ENCODE measurements around the gene MYBPC1. TPM values are rescaled to one million over a fixed set of nuclear protein-coding genes. Genes with fewer than 3 reads are reported as not detected.

MYBPC1 gene
- total RNA-seq, 1 experiment from 2014 or later, result 0.70 TPM

GRCh38 chr12:101700299-101700820 is 105.6 kb downstream of the MYBPC1 start:
- peaks cover 6% of the 10 kb centered on the region for H3K36me3 Mint-ChIP-seq (ENCODE audit: insufficient read depth, unreplicated experiment)
- H3K4me1 Mint-ChIP-seq (ENCODE audit: insufficient read depth, unreplicated experiment), result peaks cover 38% of the 10 kb centered on the region
- no peak for DNase-seq (ENCODE audit: unreplicated experiment)
- H3K9me3 Mint-ChIP-seq (ENCODE audit: unreplicated experiment), result no peaks in the 10 kb centered on the region
- BruUV-seq (replicated peaks), result no TSS peak
- no peak overlapping the region for H3K27ac Mint-ChIP-seq (ENCODE audit: low read depth, unreplicated experiment)
- CTCF ChIA-PET, result no interaction called here
- intact Hi-C loops (cut with micrococcal nuclease), result no loop called here
- peak overlapping the region; percentile 91 for H3K4me3 Mint-ChIP-seq (ENCODE audit: unreplicated experiment)
- H3K27me3 Mint-ChIP-seq (ENCODE audit: insufficient read depth, unreplicated experiment), result no peaks in the 10 kb centered on the region
- TF ChIP-seq CTCF (IDR thresholded peaks at IDR 0.05; ENCODE audit: unreplicated experiment), result no peak
- POLR2A ChIA-PET, result no interaction called here

- H3K9me3 Mint-ChIP-seq (ENCODE audit: unreplicated experiment), result no peaks in the 10 kb centered on the region
- H3K36me3 Mint-ChIP-seq (ENCODE audit: insufficient read depth, unreplicated experiment), result peaks cover 6% of the 10 kb centered on the region
- POLR2A ChIA-PET, result interaction anchor here (0.7 kb wide), 1 partner anchor 12 kb away, joined by 3 read pairs; no protein-coding TSS in a partner anchor
- no TSS peak for BruUV-seq (replicated peaks)
- no peak for DNase-seq (ENCODE audit: unreplicated experiment)
- intact Hi-C loops (cut with micrococcal nuclease), result no loop called here
- H3K27me3 Mint-ChIP-seq (ENCODE audit: insufficient read depth, unreplicated experiment), result no peaks in the 10 kb centered on the region
- H3K27ac Mint-ChIP-seq (ENCODE audit: low read depth, unreplicated experiment), result peak overlapping the region; percentile 42
- TF ChIP-seq CTCF (IDR thresholded peaks at IDR 0.05; ENCODE audit: unreplicated experiment), result no peak
- no peak overlapping the region for H3K4me3 Mint-ChIP-seq (ENCODE audit: unreplicated experiment)
- peaks cover 42% of the 10 kb centered on the region for H3K4me1 Mint-ChIP-seq (ENCODE audit: insufficient read depth, unreplicated experiment)
- CTCF ChIA-PET, result no interaction called here
Observed at GRCh38 chr12:101703487-101703886, 108.7 kb downstream of the MYBPC1 start.

GRCh38 chr12:101706403-101706802 is 111.6 kb downstream of the MYBPC1 start:
- DNase-seq (ENCODE audit: unreplicated experiment), result no peak
- Mint-ChIP-seq H3K27ac (ENCODE audit: low read depth, unreplicated experiment) (no peak overlapping the region), H3K9me3 (ENCODE audit: unreplicated experiment) (no peaks in the 10 kb centered on the region), H3K27me3 (ENCODE audit: insufficient read depth, unreplicated experiment) (no peaks in the 10 kb centered on the region), H3K4me3 (ENCODE audit: unreplicated experiment) (no peak overlapping the region), H3K36me3 (ENCODE audit: insufficient read depth, unreplicated experiment) (peaks cover 6% of the 10 kb centered on the region), H3K4me1 (ENCODE audit: insufficient read depth, unreplicated experiment) (peaks cover 25% of the 10 kb centered on the region)
- ChIA-PET CTCF (interaction anchor here (0.6 to 1.0 kb wide), 4 partner anchors 9 to 133 kb away, joined by 3 to 4 read pairs (median 3); partner anchors contain the start of gene CHPT1), POLR2A (interaction anchor here (2.1 kb wide), 1 partner anchor 8 kb away, joined by 7 read pairs; no protein-coding TSS in a partner anchor)
- BruUV-seq (replicated peaks), result no TSS peak
- no peak for TF ChIP-seq CTCF (IDR thresholded peaks at IDR 0.05; ENCODE audit: unreplicated experiment)
- intact Hi-C loops (cut with micrococcal nuclease), result no loop called here

- ChIA-PET CTCF (no interaction called here), POLR2A (interaction anchor here (0.7 to 2.1 kb wide), 2 partner anchors 9 to 29 kb away, joined by 3 to 7 read pairs; no protein-coding TSS in a partner anchor)
- Mint-ChIP-seq H3K4me3 (ENCODE audit: unreplicated experiment) (no peak overlapping the region), H3K36me3 (ENCODE audit: insufficient read depth, unreplicated experiment) (peaks cover 1% of the 10 kb centered on the region), H3K9me3 (ENCODE audit: unreplicated experiment) (no peaks in the 10 kb centered on the region), H3K27me3 (ENCODE audit: insufficient read depth, unreplicated experiment) (no peaks in the 10 kb centered on the region), H3K27ac (ENCODE audit: low read depth, unreplicated experiment) (peak overlapping the region; percentile 25), H3K4me1 (ENCODE audit: insufficient read depth, unreplicated experiment) (peaks cover 18% of the 10 kb centered on the region)
- DNase-seq (ENCODE audit: unreplicated experiment), result no peak
- no peak for TF ChIP-seq CTCF (IDR thresholded peaks at IDR 0.05; ENCODE audit: unreplicated experiment)
- intact Hi-C loops (cut with micrococcal nuclease), result no loop called here
- BruUV-seq (replicated peaks), result no TSS peak
Observed at GRCh38 chr12:101707131-101707782, 112.5 kb downstream of the MYBPC1 start.

Data from MCF 10A (cell line).